Measurements from ENCODE around the gene SP2. TPM values are rescaled to one million over a fixed set of nuclear protein-coding genes. Genes with fewer than 3 reads are reported as not detected.

Gene SP2
- polyA plus RNA-seq, 1 donor (not counting 4 experiments of a cell fraction or from before 2014, with no cell fraction given), result 2.1 TPM

DNA sequence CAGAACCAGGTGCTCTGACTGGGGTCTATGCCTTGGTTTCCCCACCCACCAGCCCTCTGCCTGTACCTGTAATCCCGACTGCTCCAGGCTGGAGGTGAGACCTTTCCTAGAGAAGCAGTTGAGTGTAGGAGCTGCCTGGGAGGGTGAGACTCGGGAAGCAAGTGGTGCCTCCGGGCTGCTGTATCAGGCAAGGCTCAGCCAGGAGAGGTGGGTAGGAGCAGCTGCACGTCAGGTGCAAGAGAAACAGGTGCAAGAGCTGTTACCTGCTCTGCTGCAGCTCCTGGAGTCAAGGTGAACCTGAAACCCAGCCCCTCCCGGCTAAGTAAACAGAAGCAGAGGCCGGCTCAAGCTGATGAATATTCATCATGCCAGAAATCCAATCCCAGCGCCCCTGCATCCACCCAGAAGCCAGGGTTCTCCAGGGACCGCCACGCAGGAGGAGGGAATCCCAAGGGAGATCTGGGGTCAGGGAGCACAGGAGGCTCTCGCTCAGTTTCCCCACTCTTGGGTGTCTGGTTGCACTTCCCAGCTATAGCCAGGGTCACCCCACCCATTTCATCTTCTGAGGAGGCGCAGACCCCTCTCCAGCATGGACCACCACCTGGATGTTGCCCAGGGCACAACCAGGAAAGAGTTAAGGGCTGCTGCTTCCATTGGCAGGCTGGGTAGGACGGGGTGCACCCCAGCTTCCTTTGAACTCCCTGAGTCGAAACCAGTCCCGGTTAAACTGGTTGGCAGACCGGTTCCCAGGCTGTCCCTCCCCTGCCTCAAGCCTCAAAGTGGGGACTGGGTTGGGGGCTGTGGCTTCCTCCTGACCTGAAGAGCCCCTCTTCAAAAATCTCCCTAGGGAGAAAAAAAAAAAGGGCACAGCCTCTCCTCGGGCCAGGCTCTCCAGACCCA lies 61.8 kb downstream of the SP2 start, which contains the start of gene PRR15L:
TSS of gene PRR15L (minus strand) at position 293 of the 900 bp plus-strand sequence. CDS start 4,649 bp downstream, outside the sequence.
- FAIRE-seq (no peak), DNase-seq (ENCODE audit: low read depth, low spot score) (no peak)
- H3K4me2 ChIP-seq (ENCODE audit: control insufficient read depth, extremely low read depth, insufficient read depth, low read depth, low read length), result peak within 1 kb of the TSS; percentile 4

DNA sequence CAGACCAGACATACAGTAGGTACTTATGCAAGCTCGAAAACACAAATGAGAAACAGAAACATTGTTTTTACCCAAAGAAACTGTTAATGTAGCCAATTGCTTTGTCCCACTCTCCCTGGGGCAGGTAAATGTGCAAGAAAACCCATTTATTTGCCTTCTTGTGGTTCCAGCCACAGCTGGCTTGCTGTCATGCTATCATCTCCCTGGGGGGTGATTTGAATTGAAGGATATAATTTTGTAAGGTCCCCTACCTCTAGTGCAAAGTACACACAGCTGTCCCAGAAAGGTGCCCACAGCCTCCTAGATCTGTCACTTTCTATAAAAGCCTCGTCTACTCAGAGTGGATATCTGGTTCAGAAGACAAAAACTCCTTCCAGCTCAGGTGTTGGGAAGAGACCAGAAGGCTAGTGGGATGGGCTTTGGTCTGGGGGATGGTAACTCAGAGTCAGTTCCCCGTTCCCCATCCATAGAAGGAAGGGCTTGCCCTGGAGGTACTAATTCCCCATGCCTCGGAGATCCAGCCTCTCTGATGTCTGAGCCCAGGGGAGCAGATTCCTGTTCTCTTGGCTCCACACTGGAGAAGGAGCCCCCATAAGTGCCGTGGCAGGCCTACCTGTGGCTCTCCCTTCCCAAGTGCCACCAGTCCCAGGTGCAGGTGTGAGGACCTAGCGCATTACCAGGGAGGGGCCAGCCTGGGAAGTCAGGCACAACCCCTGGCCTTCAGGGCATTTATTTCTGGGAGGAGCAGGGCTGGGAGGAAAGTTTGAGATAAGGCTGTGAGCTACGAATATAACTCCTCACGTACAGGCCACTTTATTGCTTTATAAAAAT lies 64.0 kb downstream of the SP2 start:
- Histone ChIP-seq H2AFZ (ENCODE audit: control insufficient read depth, low read length) (no peak overlapping the region), H3K36me3 (ENCODE audit: control insufficient read depth in 2 of 2, extremely low read depth in 1 of 2, insufficient read depth in 2 of 2, low read length in 2 of 2) (no peaks in the 10 kb centered on the region), H3K4me1 (ENCODE audit: control insufficient read depth, extremely low read depth, insufficient read depth, low read length) (peaks cover 11% of the 10 kb centered on the region), H3K27ac (ENCODE audit: control insufficient read depth, insufficient read depth, low read length) (no peak overlapping the region), H3K79me2 (ENCODE audit: control insufficient read depth, insufficient read depth, low read length) (no peaks in the 10 kb centered on the region), H3K4me2 (ENCODE audit: control insufficient read depth, extremely low read depth, insufficient read depth, low read depth, low read length) (no peak overlapping the region), H3K4me3 (ENCODE audit: control insufficient read depth in 2 of 3, extremely low read depth in 1 of 3, insufficient read depth in 2 of 3, low read depth in 1 of 3, low read length in 3 of 3) (no peak overlapping the region), H4K20me1 (ENCODE audit: control insufficient read depth, extremely low read depth, insufficient read depth, low read length) (no peaks in the 10 kb centered on the region), H3K9me1 (ENCODE audit: control insufficient read depth, extremely low read depth, insufficient read depth, low read length) (no peaks in the 10 kb centered on the region), H3K27me3 (ENCODE audit: control insufficient read depth, extremely low read depth, insufficient read depth, low read length) (no peaks in the 10 kb centered on the region), H3K9me3 (ENCODE audit: control insufficient read depth, low read depth, low read length) (no peaks in the 10 kb centered on the region), H3K9ac (ENCODE audit: control insufficient read depth, extremely low read depth, insufficient read depth, low read length) (no peak overlapping the region)
- FAIRE-seq, result no peak
- dilution Hi-C loops (cut with MboI; ENCODE audit: extremely low pct_ligation_motif_present, low sequenced_read_pairs), result no loop called here
- no peak for DNase-seq (ENCODE audit: low read depth, low spot score)
- TF ChIP-seq EZH2 (IDR thresholded peaks at IDR 0.05; ENCODE audit: low read length), result no peak
- TF ChIP-seq, protein P1, sequence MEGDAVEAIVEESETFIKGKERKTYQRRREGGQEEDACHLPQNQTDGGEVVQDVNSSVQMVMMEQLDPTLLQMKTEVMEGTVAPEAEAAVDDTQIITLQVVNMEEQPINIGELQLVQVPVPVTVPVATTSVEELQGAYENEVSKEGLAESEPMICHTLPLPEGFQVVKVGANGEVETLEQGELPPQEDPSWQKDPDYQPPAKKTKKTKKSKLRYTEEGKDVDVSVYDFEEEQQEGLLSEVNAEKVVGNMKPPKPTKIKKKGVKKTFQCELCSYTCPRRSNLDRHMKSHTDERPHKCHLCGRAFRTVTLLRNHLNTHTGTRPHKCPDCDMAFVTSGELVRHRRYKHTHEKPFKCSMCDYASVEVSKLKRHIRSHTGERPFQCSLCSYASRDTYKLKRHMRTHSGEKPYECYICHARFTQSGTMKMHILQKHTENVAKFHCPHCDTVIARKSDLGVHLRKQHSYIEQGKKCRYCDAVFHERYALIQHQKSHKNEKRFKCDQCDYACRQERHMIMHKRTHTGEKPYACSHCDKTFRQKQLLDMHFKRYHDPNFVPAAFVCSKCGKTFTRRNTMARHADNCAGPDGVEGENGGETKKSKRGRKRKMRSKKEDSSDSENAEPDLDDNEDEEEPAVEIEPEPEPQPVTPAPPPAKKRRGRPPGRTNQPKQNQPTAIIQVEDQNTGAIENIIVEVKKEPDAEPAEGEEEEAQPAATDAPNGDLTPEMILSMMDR (optimal IDR thresholded peaks at IDR 0.05 in 1 of 3, IDR thresholded peaks at IDR 0.05 in 1 of 3, conservative IDR thresholded peaks at IDR 0.05 in 1 of 3; ENCODE audit: extremely low read depth in 1 of 3, insufficient read depth in 2 of 3, low read length in 3 of 3), result no peak

More for the DNA sequence above, 61.8 kb downstream of the SP2 start, which contains the start of gene PRR15L:
- no peaks in the 10 kb centered on the region for H3K9me3 ChIP-seq (ENCODE audit: control insufficient read depth, low read depth, low read length)
- peaks cover 11% of the 10 kb centered on the region for H3K4me1 ChIP-seq (ENCODE audit: control insufficient read depth, extremely low read depth, insufficient read depth, low read length)
- H3K9me1 ChIP-seq (ENCODE audit: control insufficient read depth, extremely low read depth, insufficient read depth, low read length), result no peaks in the 10 kb centered on the region
- no peak within 1 kb of the TSS for H3K4me3 ChIP-seq (ENCODE audit: control insufficient read depth in 2 of 3, extremely low read depth in 1 of 3, insufficient read depth in 2 of 3, low read depth in 1 of 3, low read length in 3 of 3)
- peaks cover 0 to under 1% of the 10 kb centered on the region in 2 experiments for H3K36me3 ChIP-seq (ENCODE audit: control insufficient read depth in 2 of 2, extremely low read depth in 1 of 2, insufficient read depth in 2 of 2, low read length in 2 of 2)
- H3K27ac ChIP-seq (ENCODE audit: control insufficient read depth, insufficient read depth, low read length), result no peak within 1 kb of the TSS
- H2AFZ ChIP-seq (ENCODE audit: control insufficient read depth, low read length), result no peak within 1 kb of the TSS
- no peaks in the 10 kb centered on the region for H3K79me2 ChIP-seq (ENCODE audit: control insufficient read depth, insufficient read depth, low read length)
- H3K27me3 ChIP-seq (ENCODE audit: control insufficient read depth, extremely low read depth, insufficient read depth, low read length), result no peaks in the 10 kb centered on the region
- no peaks in the 10 kb centered on the region for H4K20me1 ChIP-seq (ENCODE audit: control insufficient read depth, extremely low read depth, insufficient read depth, low read length)
- H3K9ac ChIP-seq (ENCODE audit: control insufficient read depth, extremely low read depth, insufficient read depth, low read length), result no peak within 1 kb of the TSS
- no peak for TF ChIP-seq EZH2 (IDR thresholded peaks at IDR 0.05; ENCODE audit: low read length)
- TF ChIP-seq, protein P1 (optimal IDR thresholded peaks at IDR 0.05 in 1 of 3, IDR thresholded peaks at IDR 0.05 in 1 of 3, conservative IDR thresholded peaks at IDR 0.05 in 1 of 3; ENCODE audit: extremely low read depth in 1 of 3, insufficient read depth in 2 of 3, low read length in 3 of 3), result no peak
- dilution Hi-C loops (cut with MboI; ENCODE audit: extremely low pct_ligation_motif_present, low sequenced_read_pairs), result no loop called here

All from keratinocyte (primary cell).